SH-SY5Y (cell line): Measurements from ENCODE around the gene GALNT18.

Source experiments
- GATA2 ChIP-seq: IDR thresholded peaks from 2 replicates; pipeline ENCODE4 v1.6.1; 2011; ENCODE audit warnings: mild to moderate bottlenecking, low read depth, low read length
- GATA3 ChIP-seq: IDR thresholded peaks from 2 replicates; pipeline ENCODE4 v1.6.1; 2011; ENCODE audit warnings: low read depth, mild to moderate bottlenecking, low read length, moderate library complexity

DNA sequence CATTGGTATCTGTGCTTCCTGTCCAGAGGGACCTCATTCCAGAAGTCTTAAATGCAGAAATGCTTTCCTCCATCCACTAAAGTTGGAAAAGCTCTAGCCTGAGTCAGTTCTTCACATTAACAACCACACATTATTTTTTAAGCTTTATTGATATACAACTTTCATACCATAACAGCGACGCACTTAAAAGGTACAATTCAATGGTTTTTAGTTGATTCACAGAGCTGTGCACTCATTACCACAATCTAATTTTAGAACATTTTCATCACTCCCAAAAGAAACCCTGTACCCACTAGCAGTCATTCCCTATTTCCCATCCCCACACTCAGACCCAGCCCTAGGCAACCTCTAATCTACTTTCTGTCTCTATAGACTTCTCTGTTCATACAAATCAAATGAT lies 27.6 kb downstream of the GALNT18 start:
- TF ChIP-seq GATA2, result no peak
- no peak for TF ChIP-seq GATA3
